HL-60/S4 treated with retinoic acid at 250 ng/mL for 4 days and 3 days (cell line): ENCODE data around the gene ADGRG3.
"Not testable (repeated sequence)": the region's sequence is repeated elsewhere in the genome, so short reads cannot be mapped to it uniquely, and the experiment has no call there.

Experiments
- in situ Hi-C: fragments of 300-500 bp; cut with MboI; formaldehyde crosslinking; loops from 2 replicates; pipeline ENCODE4 v1.7.0; 2022; ENCODE audit warnings: low sequenced_read_pairs

Gene ADGRG3

DNA sequence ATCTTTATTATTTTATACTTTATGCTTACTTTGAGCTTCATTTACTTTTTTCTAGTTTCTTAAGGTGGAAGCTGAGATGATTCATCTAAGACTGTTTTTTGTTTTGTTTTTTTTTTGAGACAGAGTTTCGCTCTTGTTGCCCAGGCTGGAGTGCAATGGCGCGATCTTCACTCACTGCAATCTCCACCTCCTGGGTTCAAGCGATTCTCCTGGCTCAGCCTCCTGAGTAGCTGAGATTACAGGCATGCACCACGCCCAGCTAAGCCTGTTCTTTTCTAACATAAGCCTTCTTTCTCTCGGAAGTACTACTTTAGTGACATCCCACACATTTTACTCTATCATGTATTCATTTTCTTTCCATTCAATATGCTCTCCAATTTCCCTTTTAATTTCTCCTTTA lies 44.5 kb downstream of the ADGRG3 start:
- in situ Hi-C loops = not testable (repeated sequence)

GRCh38 chr16:57713596-57713995 lies 45.5 kb downstream of the ADGRG3 start:
- in situ Hi-C loops = no loop called here

DNA sequence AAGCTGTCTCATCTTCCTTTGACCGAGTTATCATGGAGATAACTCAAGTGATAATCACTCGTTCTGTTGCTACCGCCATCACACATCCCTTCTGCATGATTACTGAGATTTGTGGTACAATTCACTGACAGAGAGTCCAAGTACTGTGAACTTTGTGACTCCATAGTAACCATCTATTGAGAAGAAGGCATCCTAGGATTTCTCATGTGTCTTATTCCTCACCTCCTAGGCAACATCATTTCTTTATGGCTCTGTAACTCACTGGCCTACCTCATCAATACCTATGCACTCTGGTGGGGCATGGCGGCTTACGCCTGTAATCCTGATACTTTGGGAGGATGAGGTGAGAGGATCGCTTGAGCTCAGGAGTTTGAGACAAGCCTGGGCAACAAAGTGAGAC lies 45.9 kb downstream of the ADGRG3 start:
- in situ Hi-C loops = no loop called here

DNA sequence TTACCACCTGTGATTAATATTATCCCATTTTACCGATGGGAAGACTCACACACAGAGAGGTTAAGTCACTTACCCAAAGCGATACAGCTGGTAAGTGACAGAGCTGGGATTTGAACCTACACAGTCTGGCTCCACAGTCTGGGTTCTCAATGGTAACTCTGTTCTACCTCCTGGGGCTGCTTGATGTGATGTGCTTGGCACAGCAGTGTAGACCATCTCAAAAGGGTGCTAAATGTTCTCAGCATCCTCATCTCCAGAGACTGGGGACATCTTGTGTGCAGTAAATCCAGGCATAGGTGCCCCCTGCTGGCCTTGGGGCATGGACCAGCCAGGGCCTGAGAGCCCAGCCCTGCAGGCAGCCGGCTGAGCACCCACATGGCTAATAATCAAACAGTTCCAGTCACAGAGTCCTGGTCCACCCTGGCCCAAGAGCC lies 52.1 kb downstream of the ADGRG3 start:
- in situ Hi-C loops = no loop called here

- in situ Hi-C loops = no loop called here
Observed at GRCh38 chr16:57721356-57722209, 53.5 kb downstream of the ADGRG3 start.

- in situ Hi-C loops = no loop called here
Observed at GRCh38 chr16:57722210-57722499, 54.0 kb downstream of the ADGRG3 start.

GRCh38 chr16:57722651-57723050 lies 54.5 kb downstream of the ADGRG3 start:
- in situ Hi-C loops = no loop called here

GRCh38 chr16:57723170-57723569 lies 55.1 kb downstream of the ADGRG3 start:
- in situ Hi-C loops = no loop called here

DNA sequence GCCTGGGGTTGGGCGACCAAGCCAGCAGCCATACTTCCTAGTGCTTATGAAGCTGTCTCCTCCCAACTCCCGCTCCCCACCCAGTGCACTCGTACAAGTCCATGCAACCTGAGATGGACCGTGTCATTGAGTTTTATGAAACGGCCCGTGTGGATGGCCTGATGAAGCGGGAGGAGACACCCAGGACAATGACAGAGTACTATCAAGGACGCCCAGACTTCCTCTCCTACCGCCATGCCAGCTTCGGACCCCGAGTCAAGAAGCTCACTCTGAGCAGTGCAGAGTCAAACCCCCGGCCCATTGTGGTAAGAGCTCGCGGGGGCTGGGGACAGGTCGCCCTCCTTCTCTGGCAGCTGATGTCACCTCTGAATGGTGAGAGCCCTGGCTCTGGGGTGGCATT lies 56.4 kb downstream of the ADGRG3 start:
- in situ Hi-C loops = no loop called here

DNA sequence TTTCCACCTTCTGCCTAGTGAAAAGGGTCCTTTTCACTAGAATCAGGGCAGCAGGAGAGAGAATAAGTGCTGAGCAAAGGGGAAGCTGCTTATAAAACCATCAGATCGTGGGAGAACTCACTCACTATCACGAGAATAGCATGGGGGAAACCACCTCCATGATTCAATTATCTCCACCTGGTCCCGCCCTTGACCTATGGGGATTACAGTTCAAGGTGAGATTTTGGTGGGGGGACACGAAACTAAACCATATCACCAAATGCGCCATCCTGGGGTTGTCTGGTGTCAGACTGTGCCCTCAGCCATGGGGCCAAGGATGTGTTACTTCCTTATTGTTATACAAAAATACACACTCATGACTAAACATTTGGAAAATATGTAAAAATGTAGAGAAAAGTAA lies 57.0 kb downstream of the ADGRG3 start:
- in situ Hi-C loops = no loop called here

GRCh38 chr16:57725554-57725953 lies 57.4 kb downstream of the ADGRG3 start:
- in situ Hi-C loops = no loop called here

- in situ Hi-C loops = no loop called here
Observed at GRCh38 chr16:57725976-57726375, 57.9 kb downstream of the ADGRG3 start.

GRCh38 chr16:57726433-57726947 lies 58.4 kb downstream of the ADGRG3 start:
- in situ Hi-C loops = no loop called here

- in situ Hi-C loops = no loop called here
Observed at GRCh38 chr16:57727610-57728009, 59.5 kb downstream of the ADGRG3 start.

DNA sequence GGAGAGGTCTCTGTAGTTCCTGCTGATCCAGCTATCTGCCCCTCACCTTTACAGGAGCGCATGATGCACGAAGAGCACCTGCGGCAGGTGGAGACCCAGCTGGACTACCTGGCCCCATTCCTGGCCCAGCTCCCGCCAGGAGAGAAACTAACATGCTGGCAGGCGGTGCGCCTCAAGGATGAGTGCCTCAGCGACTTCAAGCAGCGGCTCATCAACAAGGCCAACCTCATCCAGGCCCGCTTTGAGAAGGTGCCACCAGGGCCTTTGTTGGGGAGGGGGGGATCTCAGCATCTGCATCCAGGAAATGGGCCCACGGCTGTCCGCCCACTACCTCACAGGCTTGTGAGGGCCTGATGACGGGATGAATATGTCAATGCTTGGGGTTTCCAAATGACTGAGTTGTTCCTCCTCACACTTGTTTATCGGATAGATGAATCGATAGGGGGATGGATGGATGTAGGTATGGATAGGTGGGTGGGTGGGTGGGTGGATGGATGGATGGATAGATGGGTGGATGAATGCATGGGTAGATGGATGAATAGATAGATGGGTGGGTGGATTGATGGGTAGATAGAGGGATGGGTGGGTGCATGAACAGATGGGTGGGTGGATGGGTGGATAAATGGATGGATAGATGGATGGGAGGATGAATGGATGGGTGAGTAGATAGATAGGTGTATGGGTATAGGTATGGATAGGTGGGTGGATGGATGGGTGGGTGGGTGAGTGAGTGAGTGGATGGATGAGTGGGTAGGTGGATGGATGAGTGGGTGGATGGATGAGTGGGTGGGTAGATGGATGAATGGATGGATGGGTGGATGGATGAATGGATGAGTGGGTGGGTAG lies 60.5 kb downstream of the ADGRG3 start:
- in situ Hi-C loops = no loop called here

GRCh38 chr16:57729182-57729484 lies 61.0 kb downstream of the ADGRG3 start:
- in situ Hi-C loops = no loop called here

DNA sequence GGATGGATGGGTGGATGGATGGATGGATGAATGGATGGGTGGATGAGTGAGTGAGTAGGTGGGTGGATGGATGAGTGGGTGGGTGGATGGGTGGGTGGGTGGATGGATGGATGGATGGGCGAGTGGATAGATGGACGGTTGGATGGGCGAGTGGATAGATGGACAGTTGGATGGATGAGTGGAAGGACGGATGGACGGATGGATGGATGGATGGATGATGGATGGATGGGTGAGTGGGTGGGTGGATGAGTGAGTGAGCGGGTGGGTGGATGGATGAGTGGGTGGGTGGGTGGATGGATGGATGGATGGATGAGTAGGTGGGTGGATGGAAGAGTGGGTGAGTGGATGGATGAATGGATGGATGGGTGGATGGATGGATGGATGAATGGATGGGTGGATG lies 61.7 kb downstream of the ADGRG3 start:
- in situ Hi-C loops = not testable (repeated sequence)

- in situ Hi-C loops = no loop called here
Observed at GRCh38 chr16:57730771-57731730, 62.9 kb downstream of the ADGRG3 start.

DNA sequence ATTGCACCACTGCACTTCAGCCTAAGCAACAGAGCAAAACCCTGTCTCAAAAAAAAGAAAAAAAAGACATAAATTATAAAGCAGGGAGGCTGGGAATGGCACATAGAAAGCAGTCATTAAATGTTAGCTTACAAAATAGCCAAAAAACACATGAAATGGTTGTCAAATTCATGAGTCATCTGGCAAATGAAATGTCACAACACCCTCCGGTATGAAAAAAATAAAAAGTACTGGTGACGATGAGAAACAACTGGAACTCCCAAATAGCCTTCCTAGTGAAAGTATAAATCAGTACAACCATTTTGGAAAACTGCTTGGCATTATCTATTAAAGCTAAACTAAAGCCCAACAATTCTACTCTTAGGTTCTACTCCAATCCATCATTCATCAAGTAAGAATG lies 63.9 kb downstream of the ADGRG3 start:
- in situ Hi-C loops = no loop called here

DNA sequence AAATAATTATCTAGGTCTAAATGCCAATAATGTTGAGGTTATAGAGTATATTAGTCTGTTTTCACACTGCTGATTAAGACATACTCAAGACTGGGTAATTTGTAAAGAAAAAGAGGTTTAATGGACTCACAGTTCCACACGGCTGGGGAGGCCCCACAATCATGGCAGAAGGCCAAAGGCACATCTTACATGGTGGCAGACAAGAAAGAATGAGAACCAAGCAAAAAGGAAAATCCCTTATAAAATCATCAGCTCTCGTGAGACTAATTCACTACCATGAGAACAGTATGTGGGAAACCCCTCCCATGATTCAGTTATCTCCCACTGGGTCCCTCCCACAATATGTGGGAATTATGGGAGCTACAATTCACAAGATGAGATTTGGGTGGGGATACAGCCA lies 64.6 kb downstream of the ADGRG3 start:
- in situ Hi-C loops = no loop called here

DNA sequence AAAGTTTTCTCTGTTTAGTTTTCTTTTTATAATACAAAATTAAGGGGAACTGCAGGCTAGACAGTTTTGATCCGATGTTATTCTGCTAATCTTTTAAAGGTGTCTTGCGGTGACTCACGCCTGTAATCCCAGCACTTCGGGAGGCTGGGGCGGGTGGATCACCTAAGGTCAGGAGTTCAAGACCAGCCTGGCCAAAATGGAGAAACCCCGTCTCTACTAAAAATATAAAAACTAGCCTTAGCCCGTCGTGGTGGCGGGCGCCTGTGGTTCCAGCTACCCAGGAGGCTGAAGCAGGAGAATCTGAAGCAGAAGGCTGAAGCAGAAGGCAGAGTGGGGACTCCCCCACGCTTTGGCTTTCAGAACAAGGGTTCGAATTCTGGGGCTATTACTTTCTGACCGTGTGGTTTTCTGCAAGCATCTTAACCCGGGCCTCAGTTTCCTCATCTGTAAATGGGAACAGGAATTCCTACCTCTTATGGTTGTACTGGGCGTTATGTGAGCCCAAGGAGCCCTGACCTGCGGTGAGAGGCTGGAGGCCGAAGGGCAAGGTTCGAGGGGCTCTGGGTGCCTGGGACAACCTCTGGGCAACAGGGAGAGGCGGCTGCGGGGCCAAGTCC lies 66.3 kb downstream of the ADGRG3 start:
- in situ Hi-C loops = no loop called here
